A549 (cell line): ENCODE data around the gene BRMS1. TPM values are rescaled to one million over a fixed set of nuclear protein-coding genes. Genes with fewer than 3 reads are reported as not detected.

Experiments used
- ATAC-seq, 2 experiments: fragments of 200-7000 bp in 1 of 2; fragments of >200 bp in 1 of 2; cut with Nextera tagmentation in 1 of 2; cut with Tn5 transposase in 1 of 2; 3 replicates each; pipeline versions ENCODE4 v1.8.0 to v1.9.1; 2018 to 2020; ENCODE audit warnings: mild to moderate bottlenecking in 1 of 2, moderate library complexity in 1 of 2
- CTCF ChIA-PET: fragments of 300-600 bp; sonication (Branson Sonifier 250); formaldehyde crosslinking; extraction: SDS; loops from one replicate; lab custom pipeline; 2021; ENCODE audit warnings: antibody characterized with exemption, inconsistent platforms; lab: Yijun Ruan, JAX
- POLR2A ChIA-PET: fragments of 350-600 bp; formaldehyde crosslinking; extraction: SDS; loops from one replicate; lab custom pipeline; 2021; ENCODE audit warnings: antibody characterized with exemption, inconsistent platforms; lab: Yijun Ruan, JAX
- DNase-seq, 2 experiments: peaks; one replicate each; pipeline versions ENCODE4 v3.0.0 to v3.0.0-alpha.2; 2011 to 2016; ENCODE audit warnings: low read depth in 1 of 2, low spot score in 1 of 2
- FAIRE-seq: peaks from 2 replicates; lab custom pipeline; 2011; peaks lifted over from hg19 to GRCh38; lab: Jason Lieb, UNC
- H3K27ac ChIP-seq, 2 experiments: fragments of >200 bp; sonication (Bioruptor Twin); formaldehyde crosslinking; 3 replicates each; pipeline ENCODE4 v1.5.1; 2016 to 2017
- H3K4me1 ChIP-seq: fragments of >200 bp; sonication (Bioruptor Twin); formaldehyde crosslinking; 3 replicates; pipeline ENCODE4 v1.6.1; 2016
- H3K4me2 ChIP-seq: fragments of >200 bp; sonication (Bioruptor Twin); formaldehyde crosslinking; 3 replicates; pipeline ENCODE4 v1.6.1; 2016
- H3K4me3 ChIP-seq: fragments of >200 bp; sonication (Bioruptor Twin); formaldehyde crosslinking; 3 replicates; pipeline ENCODE4 v1.5.1; 2016
- H3K9me3 ChIP-seq: fragments of >200 bp; sonication (Bioruptor Twin); formaldehyde crosslinking; 3 replicates; pipeline ENCODE4 v1.6.1; 2016
- CEBPB ChIP-seq, 2 experiments: fragments of >200 bp in 1 of 2; sonication (Bioruptor Twin) in 1 of 2; formaldehyde crosslinking in 1 of 2; IDR thresholded peaks; 2 replicates each; pipeline ENCODE4 v1.6.1; 2012 to 2016
- E2F6 ChIP-seq: IDR thresholded peaks from 2 replicates; pipeline ENCODE4 v1.6.1; 2012; ENCODE audit warnings: low read depth, borderline replicate concordance
- EHF ChIP-seq: fragments of 250-450 bp; sonication (Bioruptor Pico); IDR thresholded peaks from 2 replicates; pipeline ENCODE4 v1.5.0; 2020; ENCODE audit warnings: mild to moderate bottlenecking
- EHMT2 ChIP-seq: fragments of 200-600 bp; sonication (generic); IDR thresholded peaks from 2 replicates; pipeline ENCODE4 v1.6.1; 2016; ENCODE audit warnings: antibody characterized with exemption, low read depth, mild to moderate bottlenecking, moderate library complexity
- FOSL2 ChIP-seq, 2 experiments: fragments of 450-650 bp in 1 of 2; fragments of >200 bp in 1 of 2; sonication (Bioruptor Twin) in 1 of 2; formaldehyde crosslinking; IDR thresholded peaks; 2 replicates each; pipeline versions ENCODE4 v1.5.0 to v1.6.1; 2016 to 2020; ENCODE audit warnings: mild to moderate bottlenecking in 1 of 2, moderate library complexity in 1 of 2
- HMGXB4 ChIP-seq: fragments of 250-450 bp; sonication (Bioruptor Pico); IDR thresholded peaks from 2 replicates; pipeline ENCODE4 v1.5.0; 2021; ENCODE audit warnings: mild to moderate bottlenecking, moderate library complexity, borderline replicate concordance
- HOXB13 ChIP-seq: fragments of 250-450 bp; sonication (Bioruptor Pico); IDR thresholded peaks from 2 replicates; pipeline ENCODE4 v1.5.0; 2020; ENCODE audit warnings: low read depth, mild to moderate bottlenecking, moderate library complexity
- HOXB5 ChIP-seq: fragments of 250-450 bp; sonication (Bioruptor Pico); IDR thresholded peaks from 2 replicates; pipeline ENCODE4 v1.5.0; 2020; ENCODE audit warnings: mild to moderate bottlenecking, moderate library complexity
- JUN ChIP-seq, 2 experiments: fragments of >200 bp; sonication (Bioruptor Twin); formaldehyde crosslinking; IDR thresholded peaks; 2 replicates in 1 of 2; 3 replicates in 1 of 2; pipeline ENCODE4 v1.6.1; 2016 to 2017
- JUNB ChIP-seq: fragments of >200 bp; sonication (Bioruptor Twin); formaldehyde crosslinking; IDR thresholded peaks from 2 replicates; pipeline ENCODE4 v1.6.1; 2016
- KDM1A ChIP-seq: fragments of 200-600 bp; sonication (generic); IDR thresholded peaks from 2 replicates; pipeline ENCODE4 v1.6.1; 2016; ENCODE audit warnings: low read depth, mild to moderate bottlenecking
- MYC ChIP-seq: IDR thresholded peaks from 2 replicates; pipeline ENCODE4 v1.6.1; 2012; ENCODE audit warnings: mild to moderate bottlenecking, inconsistent platforms, low read length, improper control_type of control experiment, borderline replicate concordance
- NFE2L2 ChIP-seq: fragments of 150-350 bp; conservative IDR thresholded peaks from 2 replicates; pipeline ENCODE4 v1.6.1; 2014; ENCODE audit warnings: low read length
- PBX3 ChIP-seq: IDR thresholded peaks from 2 replicates; pipeline ENCODE4 v1.6.1; 2012
- PHF8 ChIP-seq: fragments of 200-600 bp; sonication (generic); IDR thresholded peaks from 2 replicates; pipeline ENCODE4 v1.6.1; 2016; ENCODE audit warnings: low read depth, mild to moderate bottlenecking, antibody characterized with exemption, moderate library complexity, borderline replicate concordance
- POLR2A ChIP-seq: IDR thresholded peaks from 2 replicates; pipeline ENCODE4 v1.6.1; 2012; ENCODE audit warnings: mild to moderate bottlenecking, low read length
- RAD21 ChIP-seq, 2 experiments: fragments of >200 bp in 1 of 2; sonication (Bioruptor Twin) in 1 of 2; formaldehyde crosslinking in 1 of 2; IDR thresholded peaks in 1 of 2; conservative IDR thresholded peaks in 1 of 2; 2 replicates in 1 of 2; 3 replicates in 1 of 2; pipeline ENCODE4 v1.6.1; 2012 to 2018; ENCODE audit warnings: inconsistent platforms in 1 of 2
- REST ChIP-seq: fragments of 200-600 bp; sonication (generic); IDR thresholded peaks from 2 replicates; pipeline ENCODE4 v1.6.1; 2016; ENCODE audit warnings: antibody characterized with exemption, mild to moderate bottlenecking, moderate library complexity
- RFX5 ChIP-seq: fragments of 450-650 bp; IDR thresholded peaks from 2 replicates; pipeline ENCODE4 v1.7.1; 2014; ENCODE audit warnings: antibody characterized with exemption, mild to moderate bottlenecking, moderate library complexity
- RNF2 ChIP-seq: fragments of 200-600 bp; sonication (generic); IDR thresholded peaks from 2 replicates; pipeline ENCODE4 v1.6.1; 2016; ENCODE audit warnings: low read depth, mild to moderate bottlenecking, antibody characterized with exemption, moderate library complexity, borderline replicate concordance
- SMC3 ChIP-seq: fragments of >200 bp; sonication (Bioruptor Twin); formaldehyde crosslinking; IDR thresholded peaks from 3 replicates; pipeline ENCODE4 v1.6.1; 2018; ENCODE audit warnings: inconsistent platforms
- SREBF2 ChIP-seq: fragments of 450-650 bp; IDR thresholded peaks from 2 replicates; pipeline ENCODE4 v1.6.1; 2014; ENCODE audit warnings: mild to moderate bottlenecking, moderate library complexity
- TP53 ChIP-seq: fragments of 250-450 bp; sonication (Bioruptor Pico); IDR thresholded peaks from 2 replicates; pipeline ENCODE4 v1.5.0; 2021; ENCODE audit warnings: mild to moderate bottlenecking, moderate library complexity
- ZSCAN20 ChIP-seq: fragments of 250-450 bp; sonication (Bioruptor Pico); IDR thresholded peaks from 2 replicates; pipeline ENCODE4 v1.8.0; 2022; ENCODE audit warnings: mild to moderate bottlenecking, moderate library complexity
- WGBS: methylation state at CpG from one replicate; pipeline ENCODE4 v1.1.6; 2017; ENCODE audit errors: missing lambda C conversion rate; 5-methylcytosine and 5-hydroxymethylcytosine counted together
- polyA plus RNA-seq, 4 experiments: library from polyadenylated mRNA; depleted of rRNA in 3 of 4; stranded (reverse); fragments of >200 nt; fragmentation: RNase III in 1 of 4; extraction: RNeasy Plus Mini Kit Qiagen cat#74134 plus additional on column Dnase treatment in 1 of 4; gene quantifications; 2 replicates in 3 of 4; 3 replicates in 1 of 4; pipeline ENCODE4 v1.2.3, GENCODE V29; 2011 to 2017

Gene BRMS1
- polyA plus RNA-seq, 2 of the 4 experiments (the other 2 are of a cell fraction): 56.2 to 90.8 TPM

GRCh38 chr11:66338276-66339161, 6.4 kb downstream of the BRMS1 start:
- 87% methylated on average over 13 of the region's 17 CpGs for WGBS

GRCh38 chr11:66337103-66337899, 7.6 kb downstream of the BRMS1 start:
- Histone ChIP-seq H3K4me3 (no peak overlapping the region), H3K4me1 (peaks cover 26% of the 10 kb centered on the region)
- no peak for ATAC-seq

More at GRCh38 chr11:66338276-66339161, 6.4 kb downstream of the BRMS1 start:
- ChIA-PET CTCF (interaction anchor here (0.7 to 4.2 kb wide), 8 partner anchors 8 to 78 kb away, joined by 3 to 44 read pairs (median 5); partner anchors contain the start of gene YIF1A), POLR2A (interaction anchor here (0.8 kb wide), 1 partner anchor 26 kb away, joined by 3 read pairs; no protein-coding TSS in a partner anchor)
- Histone ChIP-seq H3K27ac (peak overlapping the region in 1 of 2 experiments; percentile 97; a peak in 3 of 6 replicates), H3K4me1 (peaks cover 31% of the 10 kb centered on the region), H3K4me3 (no peak overlapping the region), H3K9me3 (no peaks in the 10 kb centered on the region), H3K4me2 (no peak overlapping the region)
- FAIRE-seq: no peak
- no peak for DNase-seq
- no peak for ATAC-seq
- no peak for TF ChIP-seq EHMT2
- TF ChIP-seq HMGXB4 (CRISPR knock-in tag): no peak
- no peak for TF ChIP-seq KDM1A
- no peak for TF ChIP-seq SMC3
- TF ChIP-seq E2F6: no peak
- no peak for TF ChIP-seq MYC
- no peak for TF ChIP-seq RNF2
- no peak for TF ChIP-seq NFE2L2
- TF ChIP-seq RAD21 (conservative IDR thresholded peaks at IDR 0.05 in 1 of 2, IDR thresholded peaks at IDR 0.05 in 1 of 2): no peak
- TF ChIP-seq PBX3: no peak

More at GRCh38 chr11:66337103-66337899, 7.6 kb downstream of the BRMS1 start:
- H3K9me3 ChIP-seq: no peaks in the 10 kb centered on the region
- peak overlapping the region; percentile 92 for H3K4me2 ChIP-seq
- FAIRE-seq: no peak
- peak overlapping the region; percentile 83 to 97 for H3K27ac ChIP-seq
- ChIA-PET POLR2A (interaction anchor here (0.8 to 3.5 kb wide), 2 partner anchors 25 kb away, joined by 3 to 42 read pairs; no protein-coding TSS in a partner anchor), CTCF (interaction anchor here (0.7 to 8.7 kb wide), 9 partner anchors 7 to 79 kb away, joined by 3 to 247 read pairs (median 6); partner anchors contain the start of gene CD248)
- no peak for DNase-seq
- 56% methylated on average over 17 of the region's 18 CpGs for WGBS
- TF ChIP-seq CEBPB (IDR thresholded peaks at IDR 0.05) (no peak), FOSL2 (IDR thresholded peaks at IDR 0.05) (no peak), FOSL2 (CRISPR knock-in tag; IDR thresholded peaks at IDR 0.05) (no peak), MYC (no peak), HOXB5 (CRISPR knock-in tag) (no peak), POLR2A (no peak), HOXB13 (no peak), JUNB (no peak), PHF8 (no peak), SREBF2 (no peak), ZSCAN20 (CRISPR knock-in tag) (no peak), RFX5 (no peak), REST (no peak), TP53 (CRISPR knock-in tag) (no peak), JUN (IDR thresholded peaks at IDR 0.05) (no peak), EHF (CRISPR knock-in tag) (no peak)
